ENCODE results near the gene MACIR. TPM values are rescaled to one million over a fixed set of nuclear protein-coding genes. Genes with fewer than 3 reads are reported as not detected.

MACIR gene
- total and polyA plus RNA-seq, 2 of the 13 experiments (the other 11 are each of a cell fraction or from before 2014, with no cell fraction given), result 2.4 to 4.4 TPM

- BruUV-seq (replicated peaks), result no TSS peak
- no peaks in the 10 kb centered on the region for H3K36me3 ChIP-seq (replicated peaks in 1 of 2; ENCODE audit: control insufficient read depth in 1 of 2, insufficient read depth in 2 of 2, low read length in 2 of 2)
- TF ChIP-seq ZSCAN30 (CRISPR knock-in tag; IDR thresholded peaks at IDR 0.05), result no peak
- no peak for TF ChIP-seq HOMEZ (CRISPR knock-in tag; IDR thresholded peaks at IDR 0.05; ENCODE audit: low read depth)
- TF ChIP-seq SNAI1 (CRISPR knock-in tag; IDR thresholded peaks at IDR 0.05; ENCODE audit: borderline replicate concordance), result no peak
- TF ChIP-seq ZMAT3 (CRISPR knock-in tag; conservative IDR thresholded peaks at IDR 0.05), result no peak
- TF ChIP-seq SKI (IDR thresholded peaks at IDR 0.05; ENCODE audit: partially characterized antibody), result no peak
- TF ChIP-seq ZNF609 (CRISPR knock-in tag; IDR thresholded peaks at IDR 0.05; ENCODE audit: borderline replicate concordance), result no peak
- TF ChIP-seq TOPORS (CRISPR knock-in tag; IDR thresholded peaks at IDR 0.05), result no peak
- TF ChIP-seq IKZF4 (CRISPR knock-in tag; IDR thresholded peaks at IDR 0.05; ENCODE audit: borderline replicate concordance, low read depth, not compliant biosample characterization), result no peak
- ChIA-PET POLR2A (no interaction called here), CTCF (ENCODE audit: low intra/inter-chr PET ratio, low total read pairs) (no interaction called here)
- DNase-seq (ENCODE audit: low spot score) (no peak), FAIRE-seq (no peak), ATAC-seq (no peak)
- in situ Hi-C loops (cut with HindIII; ENCODE audit: extremely low pct_ligation_motif_present, low pct_unique_long_range_greater_than_20kb), result no loop called here
- H3K27me3 ChIP-seq (ENCODE audit: control insufficient read depth in 1 of 2, insufficient read depth in 2 of 2, low read length in 2 of 2), result no peaks in the 10 kb centered on the region
- no peak overlapping the region for H3K4me2 ChIP-seq (ENCODE audit: low read depth, low read length)
- no peaks in the 10 kb centered on the region for H3K79me2 ChIP-seq (ENCODE audit: insufficient read depth, low read length)
- no peaks in the 10 kb centered on the region for H3K4me1 ChIP-seq (ENCODE audit: insufficient read depth, low read length)
- H2AFZ ChIP-seq (ENCODE audit: low read length), result no peak overlapping the region
- H3K9ac ChIP-seq (ENCODE audit: insufficient read depth, low read depth, low read length), result no peak overlapping the region
- WGBS (ENCODE audit: low lambda C conversion rate), result 94% methylated on average over 1 of the region's 1 CpG
- no peaks in the 10 kb centered on the region for H3K9me3 ChIP-seq (ENCODE audit: low read length)
- no peak overlapping the region for H3K4me3 ChIP-seq (replicated peaks in 1 of 3; ENCODE audit: insufficient read depth in 1 of 3, low read depth in 2 of 3, low read length in 3 of 3)
- no peaks in the 10 kb centered on the region for H4K20me1 ChIP-seq (ENCODE audit: insufficient read depth, low read length)
- H3K27ac ChIP-seq (ENCODE audit: extremely low read length, insufficient read depth, low read length), result no peak overlapping the region
- intact Hi-C loops (cut with micrococcal nuclease; ENCODE audit: unreplicated experiment), result no loop called here
Measured at GRCh38 chr5:103289024-103289423, 30.5 kb downstream of the MACIR start.

Measured in HepG2 (cell line).